Gastroesophageal sphincter (tissue), 3 donors: ENCODE data around the gene ZACN.

Experiments used
- CTCF ChIP-seq, 4 experiments: fragments of 200-600 bp in 2 of 4; fragments of 450-650 bp in 2 of 4; sonication (generic) in 1 of 4; IDR thresholded peaks; one replicate each; pipeline ENCODE4 v1.5.1; 2017 to 2019; ENCODE audit warnings: antibody characterized with exemption in 4 of 4, mild to moderate bottlenecking in 2 of 4, moderate library complexity in 2 of 4
- POLR2A ChIP-seq, 2 donors: fragments of 450-650 bp; IDR thresholded peaks; one replicate each; pipeline ENCODE4 v1.6.1; 2017; ENCODE audit warnings: antibody characterized with exemption in 2 of 2, mild to moderate bottlenecking in 2 of 2, moderate library complexity in 1 of 2

GRCh38 chr17:76085066-76085730 lies 6.2 kb downstream of the ZACN start:
- TF ChIP-seq POLR2A (IDR thresholded peaks at IDR 0.05) (no peak), CTCF (IDR thresholded peaks at IDR 0.05) (no peak)
